ENCODE data around the gene SLC25A25.

Gene SLC25A25

GRCh38 chr9:128114326-128115186, 46.5 kb downstream of the SLC25A25 start:
- no peaks in the 10 kb centered on the region for H3K27me3 ChIP-seq (ENCODE audit: control insufficient read depth, insufficient read depth, low read length)
- H3K4me3 ChIP-seq (ENCODE audit: low read length) = peak overlapping the region; percentile 68
- peaks cover 53% of the 10 kb centered on the region for H3K4me1 ChIP-seq (ENCODE audit: control insufficient read depth, insufficient read depth, low read length)
- no peaks in the 10 kb centered on the region for H3K9me3 ChIP-seq (ENCODE audit: control insufficient read depth, low read length)
- H3K9ac ChIP-seq (ENCODE audit: low read length) = peak overlapping the region; percentile 97
- H3K36me3 ChIP-seq (ENCODE audit: control insufficient read depth, insufficient read depth, low read length) = peaks cover 5% of the 10 kb centered on the region

- H3K4me1 ChIP-seq (ENCODE audit: control insufficient read depth, insufficient read depth, low read length) = peaks cover 51% of the 10 kb centered on the region
- peak overlapping the region; percentile 97 for H3K9ac ChIP-seq (ENCODE audit: low read length)
- H3K27me3 ChIP-seq (ENCODE audit: control insufficient read depth, insufficient read depth, low read length) = no peaks in the 10 kb centered on the region
- H3K9me3 ChIP-seq (ENCODE audit: control insufficient read depth, low read length) = no peaks in the 10 kb centered on the region
- peaks cover 5% of the 10 kb centered on the region for H3K36me3 ChIP-seq (ENCODE audit: control insufficient read depth, insufficient read depth, low read length)
- H3K4me3 ChIP-seq (ENCODE audit: low read length) = peak overlapping the region; percentile 68
These were observed 47.4 kb downstream of the SLC25A25 start for GRCh38 chr9:128115187-128116103.

- peaks cover 44% of the 10 kb centered on the region for H3K4me1 ChIP-seq (ENCODE audit: control insufficient read depth, insufficient read depth, low read length)
- H3K36me3 ChIP-seq (ENCODE audit: control insufficient read depth, insufficient read depth, low read length) = no peaks in the 10 kb centered on the region
- peak overlapping the region; percentile 97 for H3K9ac ChIP-seq (ENCODE audit: low read length)
- H3K4me3 ChIP-seq (ENCODE audit: low read length) = no peak overlapping the region
- H3K9me3 ChIP-seq (ENCODE audit: control insufficient read depth, low read length) = no peaks in the 10 kb centered on the region
- H3K27me3 ChIP-seq (ENCODE audit: control insufficient read depth, insufficient read depth, low read length) = no peaks in the 10 kb centered on the region
These were observed 48.4 kb downstream of the SLC25A25 start for GRCh38 chr9:128116104-128117083.

- H3K4me3 ChIP-seq (ENCODE audit: low read length) = no peak overlapping the region
- H3K27me3 ChIP-seq (ENCODE audit: control insufficient read depth, insufficient read depth, low read length) = no peaks in the 10 kb centered on the region
- H3K36me3 ChIP-seq (ENCODE audit: control insufficient read depth, insufficient read depth, low read length) = no peaks in the 10 kb centered on the region
- H3K4me1 ChIP-seq (ENCODE audit: control insufficient read depth, insufficient read depth, low read length) = peaks cover 44% of the 10 kb centered on the region
- no peaks in the 10 kb centered on the region for H3K9me3 ChIP-seq (ENCODE audit: control insufficient read depth, low read length)
- H3K9ac ChIP-seq (ENCODE audit: low read length) = peak overlapping the region; percentile 56
These were observed 49.8 kb downstream of the SLC25A25 start for GRCh38 chr9:128117613-128118471.

- no peaks in the 10 kb centered on the region for H3K36me3 ChIP-seq (ENCODE audit: control insufficient read depth, insufficient read depth, low read length)
- H3K4me1 ChIP-seq (ENCODE audit: control insufficient read depth, insufficient read depth, low read length) = peaks cover 42% of the 10 kb centered on the region
- no peaks in the 10 kb centered on the region for H3K27me3 ChIP-seq (ENCODE audit: control insufficient read depth, insufficient read depth, low read length)
- H3K9me3 ChIP-seq (ENCODE audit: control insufficient read depth, low read length) = no peaks in the 10 kb centered on the region
- H3K9ac ChIP-seq (ENCODE audit: low read length) = no peak overlapping the region
- H3K4me3 ChIP-seq (ENCODE audit: low read length) = no peak overlapping the region
These were observed 50.4 kb downstream of the SLC25A25 start for GRCh38 chr9:128118472-128118857.

- no peaks in the 10 kb centered on the region for H3K36me3 ChIP-seq (ENCODE audit: control insufficient read depth, insufficient read depth, low read length)
- peaks cover 36% of the 10 kb centered on the region for H3K4me1 ChIP-seq (ENCODE audit: control insufficient read depth, insufficient read depth, low read length)
These were observed 51.1 kb downstream of the SLC25A25 start for GRCh38 chr9:128118971-128119665.

GRCh38 chr9:128120061-128120740, 52.2 kb downstream of the SLC25A25 start:
- peaks cover 35% of the 10 kb centered on the region for H3K4me1 ChIP-seq (ENCODE audit: control insufficient read depth, insufficient read depth, low read length)
- H3K36me3 ChIP-seq (ENCODE audit: control insufficient read depth, insufficient read depth, low read length) = no peaks in the 10 kb centered on the region
- no peaks in the 10 kb centered on the region for H3K27me3 ChIP-seq (ENCODE audit: control insufficient read depth, insufficient read depth, low read length)
- H3K9ac ChIP-seq (ENCODE audit: low read length) = no peak overlapping the region
- H3K4me3 ChIP-seq (ENCODE audit: low read length) = no peak overlapping the region
- H3K9me3 ChIP-seq (ENCODE audit: control insufficient read depth, low read length) = no peaks in the 10 kb centered on the region

More at GRCh38 chr9:128118971-128119665, 51.1 kb downstream of the SLC25A25 start:
- H3K9ac ChIP-seq (ENCODE audit: low read length) = no peak overlapping the region
- no peak overlapping the region for H3K4me3 ChIP-seq (ENCODE audit: low read length)
- H3K9me3 ChIP-seq (ENCODE audit: control insufficient read depth, low read length) = no peaks in the 10 kb centered on the region
- no peaks in the 10 kb centered on the region for H3K27me3 ChIP-seq (ENCODE audit: control insufficient read depth, insufficient read depth, low read length)

- H3K4me1 ChIP-seq (ENCODE audit: control insufficient read depth, insufficient read depth, low read length) = peaks cover 35% of the 10 kb centered on the region
- no peak overlapping the region for H3K4me3 ChIP-seq (ENCODE audit: low read length)
- no peaks in the 10 kb centered on the region for H3K36me3 ChIP-seq (ENCODE audit: control insufficient read depth, insufficient read depth, low read length)
- H3K27me3 ChIP-seq (ENCODE audit: control insufficient read depth, insufficient read depth, low read length) = no peaks in the 10 kb centered on the region
- no peak overlapping the region for H3K9ac ChIP-seq (ENCODE audit: low read length)
- H3K9me3 ChIP-seq (ENCODE audit: control insufficient read depth, low read length) = no peaks in the 10 kb centered on the region
These were observed 52.9 kb downstream of the SLC25A25 start for GRCh38 chr9:128120741-128121465.

GRCh38 chr9:128121466-128121810, 53.4 kb downstream of the SLC25A25 start:
- H3K9me3 ChIP-seq (ENCODE audit: control insufficient read depth, low read length) = no peaks in the 10 kb centered on the region
- no peak overlapping the region for H3K4me3 ChIP-seq (ENCODE audit: low read length)
- peaks cover 35% of the 10 kb centered on the region for H3K4me1 ChIP-seq (ENCODE audit: control insufficient read depth, insufficient read depth, low read length)
- no peaks in the 10 kb centered on the region for H3K36me3 ChIP-seq (ENCODE audit: control insufficient read depth, insufficient read depth, low read length)
- H3K9ac ChIP-seq (ENCODE audit: low read length) = no peak overlapping the region
- H3K27me3 ChIP-seq (ENCODE audit: control insufficient read depth, insufficient read depth, low read length) = no peaks in the 10 kb centered on the region

All from mucosa of stomach (tissue), 1 donor.